ENCODE results near the gene WDR45B.

DNA sequence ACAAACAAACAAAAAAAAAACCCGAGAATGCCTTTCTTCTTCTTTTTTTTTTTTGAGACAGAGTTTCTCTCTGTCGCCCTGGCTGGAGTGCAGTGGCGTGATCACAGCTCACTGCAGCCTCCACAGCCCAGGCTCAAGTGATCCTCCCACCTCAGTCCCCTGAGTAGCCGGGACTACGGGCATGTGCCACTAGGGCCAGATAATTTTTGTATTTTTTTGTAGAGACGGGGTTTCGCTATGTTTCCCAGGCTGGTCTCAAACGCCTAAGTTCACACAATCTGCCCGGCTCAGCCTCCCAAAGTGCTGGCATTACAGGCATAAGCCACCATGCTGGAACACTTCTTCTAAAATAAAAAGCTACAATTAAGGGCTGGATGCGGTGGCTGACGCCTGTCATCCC is 17.0 kb upstream of the WDR45B start:
- no peak for TF ChIP-seq POLR2A (IDR thresholded peaks at IDR 0.05)
- TF ChIP-seq, protein P1, sequence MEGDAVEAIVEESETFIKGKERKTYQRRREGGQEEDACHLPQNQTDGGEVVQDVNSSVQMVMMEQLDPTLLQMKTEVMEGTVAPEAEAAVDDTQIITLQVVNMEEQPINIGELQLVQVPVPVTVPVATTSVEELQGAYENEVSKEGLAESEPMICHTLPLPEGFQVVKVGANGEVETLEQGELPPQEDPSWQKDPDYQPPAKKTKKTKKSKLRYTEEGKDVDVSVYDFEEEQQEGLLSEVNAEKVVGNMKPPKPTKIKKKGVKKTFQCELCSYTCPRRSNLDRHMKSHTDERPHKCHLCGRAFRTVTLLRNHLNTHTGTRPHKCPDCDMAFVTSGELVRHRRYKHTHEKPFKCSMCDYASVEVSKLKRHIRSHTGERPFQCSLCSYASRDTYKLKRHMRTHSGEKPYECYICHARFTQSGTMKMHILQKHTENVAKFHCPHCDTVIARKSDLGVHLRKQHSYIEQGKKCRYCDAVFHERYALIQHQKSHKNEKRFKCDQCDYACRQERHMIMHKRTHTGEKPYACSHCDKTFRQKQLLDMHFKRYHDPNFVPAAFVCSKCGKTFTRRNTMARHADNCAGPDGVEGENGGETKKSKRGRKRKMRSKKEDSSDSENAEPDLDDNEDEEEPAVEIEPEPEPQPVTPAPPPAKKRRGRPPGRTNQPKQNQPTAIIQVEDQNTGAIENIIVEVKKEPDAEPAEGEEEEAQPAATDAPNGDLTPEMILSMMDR (IDR thresholded peaks at IDR 0.05), result no peak
- TF ChIP-seq EP300 (IDR thresholded peaks at IDR 0.05), result no peak
- no peak for TF ChIP-seq POLR2AphosphoS5 (IDR thresholded peaks at IDR 0.05)

Data from sigmoid colon (tissue), 4 donors.